GM12873 (cell line): ENCODE measurements around the gene SLC9A1.
A peak's percentile ranks its signal among the peaks of the same experiment; 100 is the strongest.

Experiments
- TF ChIP-seq, protein P1 (sequence below): IDR thresholded peaks from 2 replicates; pipeline ENCODE4 v1.5.1; 2012; ENCODE audit warnings: low read depth, mild to moderate bottlenecking, moderate library complexity, low read length, control low read depth; ENCODE audit not compliant: insufficient read depth; ENCODE audit errors: missing control alignments

The SLC9A1 gene

DNA sequence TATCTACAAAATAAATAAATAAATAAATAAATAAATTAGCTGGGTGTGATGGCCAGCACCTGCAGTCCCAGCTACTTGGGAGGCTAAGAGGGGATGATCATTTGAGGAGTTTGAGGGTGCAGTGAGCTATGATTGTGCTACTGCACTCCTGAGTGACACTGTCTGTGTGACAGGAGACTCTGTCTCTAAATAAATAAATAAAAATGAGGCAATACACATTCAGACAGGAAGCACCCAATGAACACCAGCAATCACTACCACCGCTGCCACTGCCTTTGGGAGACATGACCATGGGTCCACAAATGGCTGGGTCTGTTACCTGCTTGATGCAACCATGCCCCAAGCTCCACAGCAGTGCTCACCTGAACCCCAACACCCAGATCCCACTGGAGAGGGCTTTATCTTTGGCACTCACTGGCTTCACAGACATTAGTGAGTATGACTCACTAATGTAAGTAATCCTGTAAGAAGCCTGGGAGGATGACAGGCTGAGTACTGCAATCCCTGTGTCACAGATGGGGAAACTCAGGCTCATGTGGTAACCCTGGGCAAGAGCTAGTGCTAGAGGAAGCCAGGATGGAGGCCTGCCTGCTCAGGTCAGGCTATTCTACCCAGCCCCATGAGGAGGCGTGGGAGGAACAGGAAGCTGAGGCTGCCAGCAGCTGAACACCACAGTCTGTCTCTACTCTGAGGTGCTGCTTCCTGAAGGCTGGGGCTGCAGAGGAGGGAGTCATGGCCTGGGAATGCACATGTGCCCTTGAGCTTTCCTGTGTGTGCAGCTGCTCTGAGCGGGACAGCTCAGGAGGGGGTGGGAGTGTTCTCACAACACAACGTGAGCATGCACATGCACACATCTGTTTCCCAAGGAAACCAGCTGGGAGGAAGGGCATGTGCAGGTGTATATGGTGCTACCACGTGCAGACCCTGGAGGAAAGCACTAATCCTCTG is 43.0 kb downstream of the SLC9A1 start:
- TF ChIP-seq, protein P1, sequence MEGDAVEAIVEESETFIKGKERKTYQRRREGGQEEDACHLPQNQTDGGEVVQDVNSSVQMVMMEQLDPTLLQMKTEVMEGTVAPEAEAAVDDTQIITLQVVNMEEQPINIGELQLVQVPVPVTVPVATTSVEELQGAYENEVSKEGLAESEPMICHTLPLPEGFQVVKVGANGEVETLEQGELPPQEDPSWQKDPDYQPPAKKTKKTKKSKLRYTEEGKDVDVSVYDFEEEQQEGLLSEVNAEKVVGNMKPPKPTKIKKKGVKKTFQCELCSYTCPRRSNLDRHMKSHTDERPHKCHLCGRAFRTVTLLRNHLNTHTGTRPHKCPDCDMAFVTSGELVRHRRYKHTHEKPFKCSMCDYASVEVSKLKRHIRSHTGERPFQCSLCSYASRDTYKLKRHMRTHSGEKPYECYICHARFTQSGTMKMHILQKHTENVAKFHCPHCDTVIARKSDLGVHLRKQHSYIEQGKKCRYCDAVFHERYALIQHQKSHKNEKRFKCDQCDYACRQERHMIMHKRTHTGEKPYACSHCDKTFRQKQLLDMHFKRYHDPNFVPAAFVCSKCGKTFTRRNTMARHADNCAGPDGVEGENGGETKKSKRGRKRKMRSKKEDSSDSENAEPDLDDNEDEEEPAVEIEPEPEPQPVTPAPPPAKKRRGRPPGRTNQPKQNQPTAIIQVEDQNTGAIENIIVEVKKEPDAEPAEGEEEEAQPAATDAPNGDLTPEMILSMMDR, result peak; percentile 43

DNA sequence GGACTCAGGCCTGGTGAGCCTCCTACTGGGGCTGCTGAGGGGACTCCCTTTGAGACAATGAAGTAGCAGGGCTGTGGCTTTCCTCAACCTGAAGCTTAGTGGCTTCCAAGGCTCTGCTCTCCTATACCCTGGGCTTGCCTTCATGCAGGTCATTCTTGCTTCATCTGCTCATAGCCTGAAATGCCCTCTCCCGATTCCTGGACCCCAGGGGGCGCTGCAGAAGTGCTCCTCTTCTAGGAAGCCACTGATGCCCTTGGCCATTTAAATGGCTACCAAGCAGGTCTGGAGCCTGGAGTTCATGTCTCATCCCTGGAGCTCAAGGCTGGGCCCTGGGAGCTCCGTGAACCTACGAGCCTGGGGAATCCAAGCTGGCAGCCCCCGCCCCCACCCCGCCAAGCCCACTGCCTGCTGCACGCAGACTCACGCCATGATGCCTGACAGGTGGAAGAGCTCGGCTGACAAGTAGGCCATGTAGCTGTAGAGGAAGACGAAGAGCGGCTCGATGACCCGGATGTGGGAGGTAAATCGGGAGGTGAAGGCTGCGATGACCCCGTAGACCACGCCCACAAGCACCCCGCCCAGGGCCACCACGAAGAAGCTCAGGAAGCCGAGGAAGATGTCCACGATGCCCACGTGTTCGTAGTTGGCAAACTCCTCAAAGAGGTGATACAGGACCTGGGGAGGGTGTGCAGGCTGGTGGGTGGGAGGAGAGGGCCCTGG is 45.7 kb downstream of the SLC9A1 start:
- TF ChIP-seq, protein P1, result peak; percentile 46

DNA sequence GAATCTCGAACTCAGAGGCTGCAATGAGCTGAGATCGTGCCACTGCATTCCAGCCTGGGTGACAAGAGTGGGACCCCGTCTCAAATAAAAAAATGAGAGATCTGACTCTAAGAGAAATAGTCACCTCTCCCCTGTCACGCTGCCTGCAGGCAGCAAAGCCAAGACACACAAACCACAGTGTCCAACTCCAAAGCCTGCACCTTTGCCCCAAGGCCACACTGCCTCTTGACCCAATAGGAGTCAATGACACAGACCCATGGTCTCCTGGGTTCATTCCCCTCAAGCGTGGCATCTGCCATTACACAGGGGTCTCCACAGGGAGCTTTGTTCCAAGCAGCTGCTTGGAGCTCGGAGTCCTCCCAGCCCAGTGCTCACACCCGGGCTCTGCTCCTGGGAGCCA is 46.3 kb downstream of the SLC9A1 start:
- TF ChIP-seq, protein P1, result no peak

DNA sequence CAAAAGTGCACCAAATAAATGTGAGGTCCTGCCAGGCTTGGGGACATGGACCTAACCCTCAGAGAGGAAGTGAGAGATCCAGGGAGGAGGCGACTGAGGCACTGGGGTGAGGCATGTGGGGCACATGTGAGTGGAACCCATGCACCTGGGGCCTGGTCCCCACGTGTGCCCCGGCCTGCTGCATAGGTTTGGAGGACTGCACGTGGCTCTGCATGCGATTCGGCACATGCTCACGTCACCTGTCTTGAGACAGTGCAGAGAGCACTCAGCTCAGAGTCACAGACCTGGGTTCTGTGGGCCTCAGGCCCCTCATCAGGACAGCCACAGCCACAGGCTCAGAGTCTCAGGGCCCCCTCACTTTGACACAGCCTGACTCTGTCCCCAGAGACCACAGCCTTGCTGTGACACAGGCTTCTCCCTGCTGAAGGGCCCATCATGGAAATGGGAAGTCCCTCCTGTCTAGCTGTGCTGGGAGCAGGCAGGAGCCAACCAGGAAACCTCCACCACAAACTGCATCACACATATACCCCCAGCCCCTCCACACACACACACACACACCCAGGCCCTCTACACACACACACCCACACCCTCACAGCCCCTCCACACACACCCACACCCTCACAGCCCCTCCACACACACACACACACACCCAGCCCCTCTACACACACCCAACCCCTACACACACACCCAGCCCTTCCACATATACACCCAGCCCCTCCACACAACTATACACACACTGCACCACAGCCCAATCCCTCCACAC is 48.2 kb downstream of the SLC9A1 start:
- TF ChIP-seq, protein P1, result no peak

DNA sequence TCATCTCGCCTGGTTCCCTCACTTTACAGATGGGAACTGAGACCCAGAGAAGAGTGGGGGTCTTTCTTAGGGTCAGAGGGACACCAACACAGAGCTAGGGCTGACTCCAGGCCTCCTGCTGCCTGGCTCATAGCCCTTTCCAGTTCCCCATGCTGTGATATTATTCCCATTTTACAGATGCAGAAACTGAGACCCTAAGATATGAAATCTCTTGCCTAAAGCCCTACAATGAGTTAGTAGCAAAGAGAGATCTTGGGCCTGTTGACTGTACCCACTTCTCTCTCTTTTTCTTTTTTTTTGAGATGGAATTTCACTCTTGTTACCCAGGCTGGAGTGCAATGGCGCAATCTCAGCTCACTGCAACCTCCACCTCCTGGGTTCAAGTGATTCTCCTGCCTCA is 49.9 kb downstream of the SLC9A1 start:
- TF ChIP-seq, protein P1, result no peak

DNA sequence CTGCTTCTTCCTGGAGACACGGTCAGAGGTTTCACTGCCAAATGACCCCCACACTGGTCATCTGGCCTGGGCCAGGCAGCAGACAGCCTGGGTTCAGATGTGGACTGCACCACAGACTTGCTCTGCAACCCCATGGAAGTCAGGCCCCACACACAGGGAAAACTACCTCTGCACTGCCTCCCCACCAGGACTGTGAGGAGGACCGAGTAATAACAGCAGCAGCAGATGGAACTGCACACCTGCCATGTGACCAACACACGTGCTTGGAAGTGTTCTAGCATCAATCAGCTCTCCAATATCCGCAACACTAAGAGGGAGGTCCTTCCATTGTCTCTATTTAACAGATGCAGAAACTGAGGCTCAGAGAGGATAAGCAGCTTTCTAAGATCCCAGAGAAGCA is 51.4 kb downstream of the SLC9A1 start:
- TF ChIP-seq, protein P1, result no peak
